K562 (cell line): ENCODE results near the gene SLC26A8. TPM values are rescaled to one million over a fixed set of nuclear protein-coding genes. Genes with fewer than 3 reads are reported as not detected.

Source experiments
- BCOR ChIP-seq: fragments of 450-650 bp; IDR thresholded peaks from 2 replicates; pipeline ENCODE4 v1.6.1; 2016
- CC2D1A ChIP-seq: fragments of 450-650 bp; IDR thresholded peaks from 2 replicates; pipeline ENCODE4 v1.6.1; 2017; ENCODE audit warnings: mild to moderate bottlenecking
- CEBPB ChIP-seq: fragments of 450-650 bp; IDR thresholded peaks from 2 replicates; pipeline ENCODE4 v1.6.1; 2016; ENCODE audit warnings: missing genetic modification characterization, missing compliant biosample characterization
- HDAC1 ChIP-seq, 2 experiments: fragments of 450-650 bp; IDR thresholded peaks; 2 replicates each; pipeline ENCODE4 v1.6.1; 2016 to 2017; ENCODE audit warnings: inconsistent platforms in 1 of 2, mild to moderate bottlenecking in 1 of 2, moderate library complexity in 1 of 2
- HMG20A ChIP-seq: fragments of 450-650 bp; formaldehyde crosslinking; conservative IDR thresholded peaks from 2 replicates; pipeline ENCODE4 v1.4.0; 2020; ENCODE audit warnings: mild to moderate bottlenecking, mixed read lengths
- HMGN3 ChIP-seq: IDR thresholded peaks from 2 replicates; pipeline ENCODE4 v1.6.1; 2011; ENCODE audit warnings: borderline replicate concordance, low read depth, mild to moderate bottlenecking, mixed read lengths, low read length; ENCODE audit not compliant: insufficient read length; ENCODE audit errors: extremely low read depth
- HMGXB4 ChIP-seq: sonication (generic); formaldehyde crosslinking; IDR thresholded peaks from 2 replicates; pipeline ENCODE4 v1.8.1; 2023; ENCODE audit warnings: mild to moderate bottlenecking, missing genetic modification reagents
- HSF4 ChIP-seq: fragments of 250-450 bp; sonication (Bioruptor Pico); IDR thresholded peaks from 2 replicates; pipeline ENCODE4 v2.1.2; 2022; ENCODE audit warnings: mild to moderate bottlenecking, moderate library complexity, borderline replicate concordance
- MECOM ChIP-seq: fragments of 250-450 bp; sonication (Bioruptor Pico); IDR thresholded peaks from 2 replicates; pipeline ENCODE4 v1.8.0; 2022; ENCODE audit warnings: inconsistent platforms
- NFIC ChIP-seq: fragments of 450-650 bp; IDR thresholded peaks from 2 replicates; pipeline ENCODE4 v1.6.1; 2017; ENCODE audit warnings: mild to moderate bottlenecking, inconsistent platforms
- PHF21A ChIP-seq: fragments of 450-650 bp; IDR thresholded peaks from 2 replicates; pipeline ENCODE4 v1.6.1; 2017; ENCODE audit warnings: low read depth, borderline replicate concordance
- PHF8 ChIP-seq: fragments of 200-600 bp; sonication (generic); IDR thresholded peaks from 2 replicates; pipeline ENCODE4 v1.6.1; 2012; ENCODE audit warnings: mixed run types, mild to moderate bottlenecking, inconsistent platforms, low read length, moderate library complexity, borderline replicate concordance
- RAD21 ChIP-seq, 2 experiments: fragments of 250-450 bp in 1 of 2; fragments of 450-650 bp in 1 of 2; sonication (Bioruptor Pico) in 1 of 2; formaldehyde crosslinking in 1 of 2; IDR thresholded peaks in 1 of 2; conservative IDR thresholded peaks in 1 of 2; 2 replicates each; pipeline versions ENCODE4 v1.4.0 to v1.8.0; 2020 to 2022; ENCODE audit warnings: mild to moderate bottlenecking in 2 of 2, moderate library complexity in 1 of 2
- SP2 ChIP-seq: IDR thresholded peaks from 2 replicates; pipeline ENCODE4 v1.6.1; 2011; ENCODE audit warnings: mild to moderate bottlenecking, low read depth, low read length, moderate library complexity; ENCODE audit not compliant: poor library complexity, severe bottlenecking; ENCODE audit errors: extremely low read depth
- SRSF9 ChIP-seq: fragments of 200-400 bp; formaldehyde crosslinking; IDR thresholded peaks from 2 replicates; pipeline ENCODE4 v1.6.1; 2017; ENCODE audit warnings: low read depth, low read length, borderline replicate concordance
- TARDBP ChIP-seq: fragments of 450-650 bp; IDR thresholded peaks from 2 replicates; pipeline ENCODE4 v1.6.1; 2016
- TOE1 ChIP-seq, 2 experiments: fragments of 450-650 bp in 1 of 2; sonication (generic) in 1 of 2; formaldehyde crosslinking in 1 of 2; IDR thresholded peaks; 2 replicates each; pipeline versions ENCODE4 v1.7.1 to v1.8.0; 2016 to 2022; ENCODE audit warnings: borderline replicate concordance in 2 of 2, mild to moderate bottlenecking in 2 of 2, antibody characterized with exemption in 1 of 2, inconsistent platforms in 1 of 2, low read depth in 1 of 2, missing genetic modification reagents in 1 of 2, moderate library complexity in 1 of 2
- ZEB2 ChIP-seq: fragments of 450-650 bp; IDR thresholded peaks from 2 replicates; pipeline ENCODE4 v1.6.1; 2016
- ZFX ChIP-seq: sonication (generic); formaldehyde crosslinking; IDR thresholded peaks from 2 replicates; pipeline ENCODE4 v1.8.0; 2022; ENCODE audit warnings: mild to moderate bottlenecking, missing genetic modification reagents, moderate library complexity
- ZNF347 ChIP-seq: fragments of 450-650 bp; formaldehyde crosslinking; IDR thresholded peaks from 2 replicates; pipeline ENCODE4 v1.4.0; 2020; ENCODE audit warnings: low read depth, mild to moderate bottlenecking, moderate library complexity
- polyA plus RNA-seq, 8 experiments: library from polyadenylated mRNA; depleted of rRNA in 4 of 8; stranded (reverse) in 5 of 8; unstranded in 3 of 8; fragments of >200 nt; fragmentation: Nextera tagmentation in 2 of 8; fragmentation: Illumina TruSeq in 1 of 8; extraction: Ambion mirVana in 2 of 8; extraction: Trizol in 1 of 8; gene quantifications; 2 replicates each; pipeline versions ENCODE4 v1.2.1 to v1.2.3, GENCODE V29; 2011 to 2014; ENCODE audit warnings: inconsistent platforms in 1 of 8, missing spikeins in 1 of 8
- total RNA-seq, 7 experiments: library from RNA; depleted of rRNA in 6 of 7; stranded (reverse); fragments of >200 nt in 6 of 7; fragmentation: Illumina TruSeq in 2 of 7; extraction: Trizol in 2 of 7; gene quantifications; 2 replicates each; pipeline versions ENCODE4 v1.2.1 to v1.2.3, GENCODE V29; 2011 to 2021; ENCODE audit warnings: low replicate concordance in 1 of 7
- TF ChIP-seq, protein P1 (sequence below): fragments of 250-450 bp; sonication (Bioruptor Pico); IDR thresholded peaks from 2 replicates; pipeline ENCODE4 v1.4.0; 2020; ENCODE audit warnings: mild to moderate bottlenecking, moderate library complexity
- TF ChIP-seq, protein P2 (sequence below): IDR thresholded peaks from 2 replicates; pipeline ENCODE4 v1.6.1; 2016; ENCODE audit warnings: missing genetic modification characterization, missing compliant biosample characterization

SLC26A8 gene
- total and polyA plus RNA-seq, 9 of the 15 experiments (the other 6 are each of a cell fraction or from before 2014, with no cell fraction given): not detected

- TF ChIP-seq HMG20A (CRISPR knock-in tag) (no peak), NFIC (peak; percentile 59), CC2D1A (peak; percentile 96), SP2 (peak; percentile 33), SRSF9 (no peak), MECOM (CRISPR knock-in tag) (no peak), RAD21 (CRISPR knock-in tag; conservative IDR thresholded peaks at IDR 0.05 in 1 of 2, IDR thresholded peaks at IDR 0.05 in 1 of 2) (peak; percentile 97 to 99), HDAC1 (IDR thresholded peaks at IDR 0.05) (peak in 1 of 2 experiments; percentile 20; a peak in 1 of 4 replicates), HMGN3 (peak; percentile 62), PHF8 (peak; percentile 93; the same call in 1 of the 2 replicates), ZFX (peak; percentile 85), HMGXB4 (CRISPR knock-in tag) (peak; percentile 69; the same call in 1 of the 2 replicates), TARDBP (no peak), TOE1 (IDR thresholded peaks at IDR 0.05; ENCODE audit: borderline replicate concordance) (0 out of 2 replicates have a peak, but pooled peaks have one; percentile 62), TOE1 (CRISPR knock-in tag; IDR thresholded peaks at IDR 0.05; ENCODE audit: borderline replicate concordance, low read depth) (no peak; the same call in 1 of the 2 replicates), PHF21A (no peak; the same call in 1 of the 2 replicates), CEBPB (tag) (no peak), BCOR (no peak), HSF4 (CRISPR knock-in tag) (0 out of 2 replicates have a peak, but pooled peaks have one; percentile 38), ZNF347 (no peak), ZEB2 (no peak)
- TF ChIP-seq, protein P1, sequence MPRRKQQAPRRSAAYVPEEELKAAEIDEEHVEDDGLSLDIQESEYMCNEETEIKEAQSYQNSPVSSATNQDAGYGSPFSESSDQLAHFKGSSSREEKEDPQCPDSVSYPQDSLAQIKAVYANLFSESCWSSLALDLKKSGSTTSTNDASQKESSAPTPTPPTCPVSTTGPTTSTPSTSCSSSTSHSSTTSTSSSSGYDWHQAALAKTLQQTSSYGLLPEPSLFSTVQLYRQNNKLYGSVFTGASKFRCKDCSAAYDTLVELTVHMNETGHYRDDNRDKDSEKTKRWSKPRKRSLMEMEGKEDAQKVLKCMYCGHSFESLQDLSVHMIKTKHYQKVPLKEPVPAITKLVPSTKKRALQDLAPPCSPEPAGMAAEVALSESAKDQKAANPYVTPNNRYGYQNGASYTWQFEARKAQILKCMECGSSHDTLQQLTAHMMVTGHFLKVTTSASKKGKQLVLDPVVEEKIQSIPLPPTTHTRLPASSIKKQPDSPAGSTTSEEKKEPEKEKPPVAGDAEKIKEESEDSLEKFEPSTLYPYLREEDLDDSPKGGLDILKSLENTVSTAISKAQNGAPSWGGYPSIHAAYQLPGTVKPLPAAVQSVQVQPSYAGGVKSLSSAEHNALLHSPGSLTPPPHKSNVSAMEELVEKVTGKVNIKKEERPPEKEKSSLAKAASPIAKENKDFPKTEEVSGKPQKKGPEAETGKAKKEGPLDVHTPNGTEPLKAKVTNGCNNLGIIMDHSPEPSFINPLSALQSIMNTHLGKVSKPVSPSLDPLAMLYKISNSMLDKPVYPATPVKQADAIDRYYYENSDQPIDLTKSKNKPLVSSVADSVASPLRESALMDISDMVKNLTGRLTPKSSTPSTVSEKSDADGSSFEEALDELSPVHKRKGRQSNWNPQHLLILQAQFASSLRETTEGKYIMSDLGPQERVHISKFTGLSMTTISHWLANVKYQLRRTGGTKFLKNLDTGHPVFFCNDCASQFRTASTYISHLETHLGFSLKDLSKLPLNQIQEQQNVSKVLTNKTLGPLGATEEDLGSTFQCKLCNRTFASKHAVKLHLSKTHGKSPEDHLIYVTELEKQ (CRISPR knock-in tag): no peak
- TF ChIP-seq, protein P2, sequence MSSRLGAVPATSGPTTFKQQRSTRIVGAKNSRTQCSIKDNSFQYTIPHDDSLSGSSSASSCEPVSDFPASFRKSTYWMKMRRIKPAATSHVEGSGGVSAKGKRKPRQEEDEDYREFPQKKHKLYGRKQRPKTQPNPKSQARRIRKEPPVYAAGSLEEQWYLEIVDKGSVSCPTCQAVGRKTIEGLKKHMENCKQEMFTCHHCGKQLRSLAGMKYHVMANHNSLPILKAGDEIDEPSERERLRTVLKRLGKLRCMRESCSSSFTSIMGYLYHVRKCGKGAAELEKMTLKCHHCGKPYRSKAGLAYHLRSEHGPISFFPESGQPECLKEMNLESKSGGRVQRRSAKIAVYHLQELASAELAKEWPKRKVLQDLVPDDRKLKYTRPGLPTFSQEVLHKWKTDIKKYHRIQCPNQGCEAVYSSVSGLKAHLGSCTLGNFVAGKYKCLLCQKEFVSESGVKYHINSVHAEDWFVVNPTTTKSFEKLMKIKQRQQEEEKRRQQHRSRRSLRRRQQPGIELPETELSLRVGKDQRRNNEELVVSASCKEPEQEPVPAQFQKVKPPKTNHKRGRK: no peak
Observed at GRCh38 chr6:36027501-36028087, 3.2 kb upstream of the SLC26A8 start, which contains the start of gene MAPK14 (continued).
